Measurements from ENCODE around the gene CDH23. TPM values are rescaled to one million over a fixed set of nuclear protein-coding genes. Genes with fewer than 3 reads are reported as not detected.

CDH23 gene
- total RNA-seq, 2 donors from 2014 or later, result 3.9 to 74.8 TPM

- TF ChIP-seq CTCF (IDR thresholded peaks at IDR 0.05) (no peak), POLR2AphosphoS5 (IDR thresholded peaks at IDR 0.05) (no peak), POLR2A (IDR thresholded peaks at IDR 0.05) (no peak)
- no peak overlapping the region for H3K4me3 ChIP-seq
- no peaks in the 10 kb centered on the region for H3K27me3 ChIP-seq (replicated peaks; ENCODE audit: insufficient read depth)
- WGBS, result 64% methylated on average over 18 of the region's 18 CpGs
- DNase-seq (ENCODE audit: low spot score), result no peak
- no peak overlapping the region for H3K27ac ChIP-seq
- no peaks in the 10 kb centered on the region for H3K36me3 ChIP-seq
- no peaks in the 10 kb centered on the region for H3K9me3 ChIP-seq
- intact Hi-C loops (cut with DNase I), result no loop called here
- peaks cover 2% of the 10 kb centered on the region for H3K4me1 ChIP-seq (replicated peaks)
Observed at GRCh38 chr10:71666639-71667386, 270.1 kb downstream of the CDH23 start.

GRCh38 chr10:71667387-71667752 lies 270.6 kb downstream of the CDH23 start:
- 56% methylated on average over 5 of the region's 5 CpGs for WGBS
- Histone ChIP-seq H3K27ac (no peak overlapping the region), H3K36me3 (no peaks in the 10 kb centered on the region), H3K9me3 (no peaks in the 10 kb centered on the region), H3K4me3 (no peak overlapping the region), H3K27me3 (replicated peaks; ENCODE audit: insufficient read depth) (no peaks in the 10 kb centered on the region), H3K4me1 (replicated peaks) (peaks cover 2% of the 10 kb centered on the region)
- TF ChIP-seq POLR2AphosphoS5 (IDR thresholded peaks at IDR 0.05) (no peak), CTCF (IDR thresholded peaks at IDR 0.05) (no peak), POLR2A (IDR thresholded peaks at IDR 0.05) (no peak)
- no peak for DNase-seq (ENCODE audit: low spot score)
- intact Hi-C loops (cut with DNase I), result no loop called here

GRCh38 chr10:71671994-71672946 lies 275.6 kb downstream of the CDH23 start:
- Histone ChIP-seq H3K36me3 (no peaks in the 10 kb centered on the region), H3K4me3 (no peak overlapping the region), H3K9me3 (no peaks in the 10 kb centered on the region), H3K27me3 (replicated peaks; ENCODE audit: insufficient read depth) (no peaks in the 10 kb centered on the region), H3K27ac (no peak overlapping the region), H3K4me1 (replicated peaks) (no peaks in the 10 kb centered on the region)
- 83% methylated on average over 16 of the region's 16 CpGs for WGBS
- DNase-seq (ENCODE audit: low spot score), result no peak
- no peak for TF ChIP-seq POLR2AphosphoS5 (IDR thresholded peaks at IDR 0.05)
- TF ChIP-seq POLR2A (IDR thresholded peaks at IDR 0.05), result no peak
- no peak for TF ChIP-seq CTCF (IDR thresholded peaks at IDR 0.05)
- intact Hi-C loops (cut with DNase I), result no loop called here

- Histone ChIP-seq H3K36me3 (no peaks in the 10 kb centered on the region), H3K4me1 (replicated peaks) (no peaks in the 10 kb centered on the region), H3K4me3 (no peak overlapping the region), H3K27me3 (replicated peaks; ENCODE audit: insufficient read depth) (no peaks in the 10 kb centered on the region), H3K9me3 (no peaks in the 10 kb centered on the region), H3K27ac (no peak overlapping the region)
- 92% methylated on average over 6 of the region's 6 CpGs for WGBS
- TF ChIP-seq POLR2AphosphoS5 (IDR thresholded peaks at IDR 0.05), result no peak
- no peak for TF ChIP-seq CTCF (IDR thresholded peaks at IDR 0.05)
- TF ChIP-seq POLR2A (IDR thresholded peaks at IDR 0.05), result no peak
- intact Hi-C loops (cut with DNase I), result no loop called here
- DNase-seq (ENCODE audit: low spot score), result no peak
Observed at GRCh38 chr10:71675295-71675970, 278.7 kb downstream of the CDH23 start.
